H54 (cell line): ENCODE results near the gene P2RY2.

Source experiments
- DNase-seq: peaks from one replicate; pipeline ENCODE4 v3.0.0; 2011; ENCODE audit warnings: low spot score, mixed read lengths; ENCODE audit not compliant: insufficient read length
- FAIRE-seq: peaks from 3 replicates; lab custom pipeline; 2011; peaks lifted over from hg19 to GRCh38; lab: Jason Lieb, UNC
- POLR2A ChIP-seq: IDR thresholded peaks from 2 replicates; pipeline ENCODE4 v1.6.1; 2011; ENCODE audit warnings: low read depth, mild to moderate bottlenecking, low read length

The P2RY2 gene

GRCh38 chr11:73218106-73218829 is at the start of gene P2RY2:
Gene P2RY2 (plus strand): TSS chr11:73218281. CDS start chr11:73234160, 15,879 bp downstream.
- DNase-seq (no peak), FAIRE-seq (no peak)
- TF ChIP-seq POLR2A, result no peak

GRCh38 chr11:73168925-73169579 is 49.0 kb upstream of the P2RY2 start:
- TF ChIP-seq POLR2A, result no peak
- no peak for DNase-seq
- no peak for FAIRE-seq

GRCh38 chr11:73170140-73170539 is 47.9 kb upstream of the P2RY2 start:
- FAIRE-seq, result no peak

DNA sequence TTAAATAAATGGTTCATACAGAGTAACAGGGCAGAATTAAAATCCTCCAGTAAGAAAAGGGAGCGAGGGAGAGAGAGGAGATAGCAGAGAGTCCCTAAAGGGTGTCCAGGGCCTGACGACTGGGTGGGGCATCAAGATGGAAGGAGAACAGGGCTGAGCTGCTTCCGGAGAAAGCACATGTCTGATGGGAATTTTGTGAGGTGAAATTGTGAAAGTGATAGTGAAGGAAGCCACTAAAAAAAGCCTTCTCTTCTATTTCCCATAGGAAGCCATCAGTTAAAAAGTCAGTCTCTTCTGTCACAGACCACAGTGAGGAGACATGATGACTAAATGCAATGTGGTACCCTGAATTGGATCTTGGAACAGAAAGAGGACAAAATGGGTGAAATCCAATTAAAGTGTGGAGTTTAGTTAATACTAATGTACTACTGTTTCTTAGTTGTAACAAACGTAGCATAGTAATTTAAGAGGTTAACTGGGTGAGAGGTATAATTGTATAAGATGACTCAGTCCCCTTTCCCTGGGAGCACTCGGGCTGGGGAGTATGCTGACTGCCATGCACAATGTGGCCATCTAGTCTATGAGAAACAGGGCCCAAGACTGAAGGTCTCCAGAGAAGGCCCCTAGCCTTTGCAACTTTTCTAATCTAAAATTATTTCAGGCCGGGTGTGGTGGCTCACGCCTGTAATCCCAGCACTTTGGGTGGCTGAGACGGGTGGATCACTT is 46.5 kb upstream of the P2RY2 start:
- no peak for TF ChIP-seq POLR2A
- FAIRE-seq (no peak), DNase-seq (no peak)

More at GRCh38 chr11:73170140-73170539, 47.9 kb upstream of the P2RY2 start:
- DNase-seq, result no peak
- TF ChIP-seq POLR2A, result no peak

DNA sequence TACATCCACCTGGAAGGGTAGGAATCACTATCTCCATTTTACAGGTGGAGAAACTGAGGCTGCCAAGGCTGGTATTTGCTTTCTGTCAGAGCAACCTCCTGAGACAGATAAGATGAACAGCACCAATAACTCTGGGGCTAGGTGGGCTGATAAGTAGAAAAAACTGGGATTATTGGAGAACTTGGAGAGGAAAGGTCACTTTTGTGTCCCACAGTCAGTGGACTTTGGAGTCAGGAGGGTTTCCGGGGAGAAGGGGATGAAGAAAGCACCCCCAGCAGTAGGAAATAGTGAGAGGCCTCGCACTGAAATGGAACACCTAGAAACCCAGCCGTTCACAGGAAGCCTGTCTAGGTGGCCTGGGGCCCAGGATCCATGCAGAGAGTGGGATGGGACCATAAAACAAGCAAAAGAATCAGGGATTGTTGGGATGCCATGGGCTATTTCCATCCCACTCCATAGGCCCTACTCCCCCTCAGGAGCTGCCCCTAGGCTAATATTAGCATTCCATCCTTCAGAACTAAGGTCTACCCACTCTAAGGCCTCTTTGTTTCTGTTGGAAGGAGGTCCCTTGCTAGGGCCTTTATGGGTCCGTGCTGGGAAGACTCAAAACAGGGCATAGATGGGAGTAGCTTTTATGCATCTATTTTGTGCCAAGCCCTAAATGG is 45.0 kb upstream of the P2RY2 start:
- no peak for FAIRE-seq
- TF ChIP-seq POLR2A, result no peak

DNA sequence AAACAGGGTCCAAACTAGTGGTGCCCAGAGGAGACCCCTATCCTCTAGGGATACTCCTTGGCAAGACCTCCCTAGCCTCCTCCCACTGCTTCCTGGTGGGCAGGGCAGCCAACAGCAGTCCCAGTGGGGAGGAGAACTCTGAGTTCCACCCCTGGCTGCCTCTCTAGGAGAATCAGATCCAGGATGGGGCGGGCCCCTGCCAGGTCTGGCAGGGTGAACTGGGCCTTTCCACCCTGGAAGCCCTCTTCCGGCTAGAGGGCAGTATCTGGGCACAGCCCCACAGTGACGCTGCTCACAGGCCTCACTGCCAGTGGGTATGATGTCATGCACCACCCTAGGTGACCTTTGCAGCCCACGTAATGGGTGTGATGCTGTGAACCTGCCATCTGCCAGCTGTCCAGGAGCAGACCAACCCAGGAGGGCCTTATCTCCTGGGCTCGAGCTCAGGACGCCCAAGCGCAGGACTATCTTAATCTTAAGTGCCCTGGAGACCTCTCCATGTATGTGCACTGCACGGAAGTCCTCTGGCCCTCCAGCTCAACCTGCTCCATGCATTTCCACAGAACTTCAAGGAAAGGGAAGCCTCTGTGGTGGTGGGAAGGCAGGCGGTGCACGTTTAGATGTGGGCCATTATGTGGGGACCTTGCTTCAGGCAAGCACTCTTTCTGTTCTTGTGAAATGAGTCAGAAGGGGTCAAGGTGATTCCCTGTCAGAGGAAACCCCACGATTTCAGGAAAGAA is 44.2 kb upstream of the P2RY2 start:
- FAIRE-seq (no peak), DNase-seq (no peak)
- TF ChIP-seq POLR2A, result no peak

More for the DNA sequence above, 45.0 kb upstream of the P2RY2 start:
- no peak for DNase-seq

DNA sequence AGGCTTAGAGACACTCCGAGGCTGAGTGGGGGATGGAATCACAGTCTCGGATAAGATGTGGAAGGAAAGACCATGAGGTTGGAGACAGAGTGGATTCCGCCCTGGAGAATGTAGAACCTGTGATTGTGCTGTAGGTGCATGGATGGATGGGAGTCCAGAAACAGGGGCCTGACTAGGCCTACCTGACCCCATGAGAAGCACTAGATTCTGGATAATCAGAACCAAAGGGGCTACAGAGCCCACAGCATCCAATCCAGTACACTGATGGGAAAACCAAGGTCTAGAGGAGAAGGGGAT is 43.6 kb upstream of the P2RY2 start:
- DNase-seq (no peak), FAIRE-seq (no peak)
- no peak for TF ChIP-seq POLR2A

DNA sequence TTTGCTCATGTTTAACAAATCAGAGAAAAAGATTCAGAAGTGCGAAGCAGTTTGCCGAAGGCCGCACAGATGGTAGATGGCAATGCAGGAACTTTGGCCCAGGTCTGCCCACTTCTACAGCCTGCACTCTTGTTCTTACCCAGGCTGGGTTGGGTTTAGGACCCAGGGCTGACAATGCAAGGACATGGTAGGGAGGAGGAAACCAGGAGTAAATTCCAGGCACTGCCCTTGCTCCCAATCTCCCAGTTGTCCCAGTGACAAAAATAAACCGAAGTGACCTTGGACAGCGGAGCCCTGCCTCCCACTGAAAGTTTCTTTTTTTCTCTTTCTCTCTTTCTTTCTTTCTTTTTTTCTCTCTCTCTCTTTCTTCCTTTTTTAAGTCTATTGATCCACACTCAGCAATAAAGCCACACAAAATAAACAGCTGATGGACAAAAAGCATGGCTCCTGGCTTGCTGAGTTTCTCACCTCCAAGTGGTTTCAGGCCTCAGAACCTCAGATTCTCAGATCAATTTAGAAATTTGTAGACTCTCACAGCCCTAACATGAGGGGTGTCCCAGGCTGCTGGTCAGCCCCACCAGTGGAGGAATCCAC is 42.4 kb upstream of the P2RY2 start:
- no peak for TF ChIP-seq POLR2A
- FAIRE-seq (no peak), DNase-seq (no peak)

- TF ChIP-seq POLR2A, result no peak
- no peak for FAIRE-seq
- no peak for DNase-seq
Measured at GRCh38 chr11:73176145-73176873, 41.8 kb upstream of the P2RY2 start.

- no peak for FAIRE-seq
- TF ChIP-seq POLR2A, result no peak
- no peak for DNase-seq
Measured at GRCh38 chr11:73176874-73177155, 41.3 kb upstream of the P2RY2 start.

DNA sequence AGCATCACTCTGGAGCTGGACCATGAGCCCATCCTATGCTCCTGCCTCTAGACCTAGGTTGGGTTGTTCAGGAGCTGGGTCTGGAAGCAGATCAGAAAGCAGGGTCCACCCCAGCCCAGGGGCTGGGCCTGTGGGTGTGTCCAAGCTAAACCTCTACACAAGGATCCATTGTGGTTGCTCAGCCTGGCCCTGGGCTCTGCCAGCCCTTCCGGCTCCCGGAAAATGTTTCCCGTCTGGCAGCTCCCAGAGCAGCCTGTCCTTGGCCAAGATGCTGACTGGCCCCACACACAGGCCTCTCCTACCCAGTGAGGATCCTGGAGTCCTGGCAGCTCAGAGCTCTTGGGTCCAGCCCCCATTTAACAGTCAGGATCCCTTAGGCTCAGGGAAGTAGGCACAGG is 40.7 kb upstream of the P2RY2 start:
- DNase-seq, result no peak
- TF ChIP-seq POLR2A, result no peak
- FAIRE-seq, result no peak

DNA sequence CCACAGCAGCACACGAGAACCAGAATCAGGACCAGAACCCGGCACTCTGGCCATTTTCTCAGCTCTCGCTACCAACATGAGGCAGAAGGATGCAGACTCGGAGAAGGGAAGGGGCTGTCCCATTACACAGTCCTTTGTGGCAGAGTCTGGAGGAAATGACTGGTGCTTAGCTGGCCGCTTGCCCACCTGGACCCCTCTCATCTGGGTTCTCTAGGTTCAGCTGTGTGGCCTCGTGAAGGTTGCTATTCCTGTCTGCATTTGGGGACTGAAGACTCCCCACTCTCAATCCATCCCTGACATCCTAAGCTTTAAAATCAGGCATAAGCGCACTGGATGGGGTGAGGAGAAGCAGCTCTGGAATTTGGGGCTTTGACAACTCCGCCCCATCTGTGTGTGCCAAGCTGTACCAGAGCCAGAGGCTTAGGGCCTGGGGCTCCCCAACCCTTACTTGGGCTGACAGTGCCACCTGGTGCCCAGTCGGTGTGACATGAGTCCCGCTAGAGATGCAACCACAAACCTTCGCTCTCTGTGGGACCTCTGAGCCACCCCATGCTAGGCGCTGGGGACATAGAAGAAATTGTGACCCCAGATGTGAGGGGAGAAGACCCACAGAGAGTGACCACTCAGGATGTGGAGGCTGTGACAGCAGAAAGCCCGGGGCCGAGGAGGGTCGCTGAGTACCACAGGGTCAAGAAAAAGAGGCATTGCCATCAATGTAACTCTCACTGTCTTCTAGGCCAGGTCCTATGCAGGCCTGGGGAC is 40.1 kb upstream of the P2RY2 start:
- FAIRE-seq, result no peak
- DNase-seq, result peak; percentile 81
- TF ChIP-seq POLR2A, result no peak
